IMR-90 (cell line): Measurements from ENCODE around the gene SPTLC2. TPM values are rescaled to one million over a fixed set of nuclear protein-coding genes. Genes with fewer than 3 reads are reported as not detected.

Source experiments
- ATAC-seq: fragments of 200-7000 bp; cut with Tn5 transposase; 2 replicates; pipeline ENCODE4 v1.9.1; 2020; ENCODE audit warnings: low read depth, mild to moderate bottlenecking, moderate library complexity
- BruUV-seq: library from RNA; stranded (reverse); fragments of 400-500 nt; replicated peaks from 2 replicates; lab custom pipeline; 2021; lab: Mats Ljungman, UMichigan
- CTCF ChIA-PET: fragments of 300-600 bp; formaldehyde crosslinking; extraction: SDS; loops from one replicate; lab custom pipeline; 2021; ENCODE audit warnings: antibody characterized with exemption; lab: Yijun Ruan, JAX
- POLR2A ChIA-PET: fragments of 300-600 bp; sonication (Branson Sonifier 250); formaldehyde crosslinking; loops from one replicate; lab custom pipeline; 2022; ENCODE audit warnings: antibody characterized with exemption; ENCODE audit not compliant: unreplicated experiment; lab: Charles Lee
- DNase-seq: peaks from one replicate; pipeline ENCODE4 v3.0.0; 2013
- H2AFZ ChIP-seq: replicated peaks from 2 replicates; pipeline ENCODE3; 2013; ENCODE audit warnings: low read length, mild to moderate bottlenecking; ENCODE audit not compliant: poor library complexity
- H2AK5ac ChIP-seq: 2 replicates; pipeline ENCODE4 v1.6.1; 2013; ENCODE audit warnings: low read depth, low read length, inconsistent platforms
- H2AK9ac ChIP-seq: replicated peaks from 2 replicates; pipeline ENCODE3; 2013; ENCODE audit warnings: mild to moderate bottlenecking, low read depth, low read length, moderate library complexity; ENCODE audit not compliant: poor library complexity
- H2BK120ac ChIP-seq: 2 replicates; pipeline ENCODE4 v1.6.1; 2013; ENCODE audit warnings: low read depth, low read length, inconsistent platforms
- H2BK15ac ChIP-seq: 3 replicates; pipeline ENCODE4 v1.6.1; 2013; ENCODE audit warnings: low read depth, low read length, inconsistent platforms
- H2BK20ac ChIP-seq: 2 replicates; pipeline ENCODE4 v1.6.1; 2013; ENCODE audit warnings: low read depth, mild to moderate bottlenecking, inconsistent platforms, low read length, moderate library complexity
- H2BK5ac ChIP-seq: 2 replicates; pipeline ENCODE4 v1.6.1; 2013; ENCODE audit warnings: mild to moderate bottlenecking, low read depth, low read length, inconsistent platforms; ENCODE audit not compliant: poor library complexity, severe bottlenecking
- H3K14ac ChIP-seq: replicated peaks from 2 replicates; pipeline ENCODE4 v1.6.1; 2013; ENCODE audit warnings: low read depth, low read length, inconsistent platforms
- H3K18ac ChIP-seq: 2 replicates; pipeline ENCODE4 v1.6.1; 2013; ENCODE audit warnings: low read depth, low read length, control low read depth
- H3K23ac ChIP-seq: 2 replicates; pipeline ENCODE4 v1.6.1; 2013; ENCODE audit warnings: low read depth, low read length, inconsistent platforms
- H3K27ac ChIP-seq: 2 replicates; pipeline ENCODE4 v1.5.1; 2013; ENCODE audit warnings: mild to moderate bottlenecking, control low read depth, low read length; ENCODE audit not compliant: insufficient read depth
- H3K27me3 ChIP-seq: 2 replicates; pipeline ENCODE4 v1.6.1; 2013; ENCODE audit warnings: low read length; ENCODE audit not compliant: control insufficient read depth, insufficient read depth
- H3K36me3 ChIP-seq: 2 replicates; pipeline ENCODE4 v1.6.1; 2013; ENCODE audit warnings: low read length, mixed read lengths; ENCODE audit not compliant: control insufficient read depth, insufficient read depth
- H3K4ac ChIP-seq: 2 replicates; pipeline ENCODE4 v1.6.1; 2013; ENCODE audit warnings: low read depth, low read length, inconsistent platforms
- H3K4me1 ChIP-seq: 2 replicates; pipeline ENCODE4 v1.6.1; 2013; ENCODE audit warnings: low read length, mixed read lengths; ENCODE audit not compliant: control insufficient read depth, insufficient read depth
- H3K4me2 ChIP-seq: 2 replicates; pipeline ENCODE4 v1.6.1; 2013; ENCODE audit warnings: low read depth, mild to moderate bottlenecking, control low read depth, low read length, moderate library complexity
- H3K4me3 ChIP-seq: 2 replicates; pipeline ENCODE4 v1.5.1; 2013; ENCODE audit warnings: low read depth, mild to moderate bottlenecking, control low read depth, low read length, moderate library complexity; ENCODE audit not compliant: insufficient read depth
- H3K56ac ChIP-seq: 2 replicates; pipeline ENCODE4 v1.6.1; 2013; ENCODE audit warnings: low read length, inconsistent platforms; ENCODE audit not compliant: insufficient read depth; ENCODE audit errors: extremely low read depth
- H3K79me1 ChIP-seq, 2 experiments: 2 replicates each; pipeline ENCODE4 v1.6.1; 2013; ENCODE audit warnings: low read length in 2 of 2, inconsistent platforms in 1 of 2, low read depth in 1 of 2
- H3K9ac ChIP-seq: 2 replicates; pipeline ENCODE4 v1.6.1; 2013; ENCODE audit warnings: low read depth, low read length, control low read depth
- H3K9me1 ChIP-seq: 2 replicates; pipeline ENCODE4 v1.6.1; 2013; ENCODE audit warnings: low read length, inconsistent platforms; ENCODE audit not compliant: insufficient read depth
- H3K9me3 ChIP-seq: 2 replicates; pipeline ENCODE4 v1.6.1; 2013; ENCODE audit warnings: low read length; ENCODE audit not compliant: control insufficient read depth, insufficient read depth
- H4K20me1 ChIP-seq: 2 replicates; pipeline ENCODE4 v1.6.1; 2013; ENCODE audit warnings: low read length, inconsistent platforms; ENCODE audit not compliant: insufficient read depth
- H4K5ac ChIP-seq: 2 replicates; pipeline ENCODE4 v1.6.1; 2013; ENCODE audit warnings: mild to moderate bottlenecking, low read depth, low read length, control low read depth
- H4K8ac ChIP-seq, 2 experiments: 2 replicates each; pipeline ENCODE4 v1.6.1; 2013; ENCODE audit warnings: low read depth in 2 of 2, low read length in 2 of 2, control low read depth in 1 of 2, inconsistent platforms in 1 of 2
- H4K91ac ChIP-seq: 2 replicates; pipeline ENCODE4 v1.6.1; 2013; ENCODE audit warnings: low read depth, low read length, inconsistent platforms; ENCODE audit not compliant: insufficient read depth
- MAZ ChIP-seq: IDR thresholded peaks from 2 replicates; pipeline ENCODE4 v1.6.1; 2012; ENCODE audit warnings: low read depth, mild to moderate bottlenecking, low read length, improper control_type of control experiment, moderate library complexity, borderline replicate concordance
- MXI1 ChIP-seq: IDR thresholded peaks from 2 replicates; pipeline ENCODE4 v1.6.1; 2012; ENCODE audit warnings: low read depth, mild to moderate bottlenecking, low read length, moderate library complexity, borderline replicate concordance
- WGBS, 2 experiments: methylation state at CpG; one replicate each; pipeline versions ENCODE4 v1.1.5 to v1.1.7; 2013; ENCODE audit warnings: missing lambda C conversion rate in 2 of 2; ENCODE audit not compliant: insufficient read length in 1 of 2; ENCODE audit errors: extremely low coverage in 2 of 2; 5-methylcytosine and 5-hydroxymethylcytosine counted together
- dilution Hi-C: fragments of 300-500 bp; cut with HindIII; formaldehyde crosslinking; loops from one replicate; pipeline ENCODE4 v1.14.3; 2018; ENCODE audit warnings: low sequenced_read_pairs; ENCODE audit not compliant: unreplicated experiment
- in situ Hi-C: fragments of 300-500 bp; cut with MboI; formaldehyde crosslinking; loops from 3 replicates; pipeline ENCODE4 v1.14.3; 2019; ENCODE audit warnings: low sequenced_read_pairs, inconsistent platforms, mixed read lengths
- intact Hi-C: fragments of 100-400 bp; cut with micrococcal nuclease; formaldehyde crosslinking; loops from 2 replicates; pipeline ENCODE4 v1.10.0; 2022
- polyA plus RNA-seq, 3 experiments: library from polyadenylated mRNA; depleted of rRNA; stranded (reverse); fragments of >200 nt; gene quantifications; 2 replicates each; pipeline ENCODE4 v1.2.3, GENCODE V29; 2012; ENCODE audit warnings: low replicate concordance in 1 of 3
- total RNA-seq: library from RNA; depleted of rRNA; stranded (reverse); fragments of >200 nt; gene quantifications from 2 replicates; pipeline ENCODE4 v1.2.3, GENCODE V29; 2012

SPTLC2 gene
- total and polyA plus RNA-seq, 2 of the 4 experiments (the other 2 are of a cell fraction) = 22.6 to 68.3 TPM

DNA sequence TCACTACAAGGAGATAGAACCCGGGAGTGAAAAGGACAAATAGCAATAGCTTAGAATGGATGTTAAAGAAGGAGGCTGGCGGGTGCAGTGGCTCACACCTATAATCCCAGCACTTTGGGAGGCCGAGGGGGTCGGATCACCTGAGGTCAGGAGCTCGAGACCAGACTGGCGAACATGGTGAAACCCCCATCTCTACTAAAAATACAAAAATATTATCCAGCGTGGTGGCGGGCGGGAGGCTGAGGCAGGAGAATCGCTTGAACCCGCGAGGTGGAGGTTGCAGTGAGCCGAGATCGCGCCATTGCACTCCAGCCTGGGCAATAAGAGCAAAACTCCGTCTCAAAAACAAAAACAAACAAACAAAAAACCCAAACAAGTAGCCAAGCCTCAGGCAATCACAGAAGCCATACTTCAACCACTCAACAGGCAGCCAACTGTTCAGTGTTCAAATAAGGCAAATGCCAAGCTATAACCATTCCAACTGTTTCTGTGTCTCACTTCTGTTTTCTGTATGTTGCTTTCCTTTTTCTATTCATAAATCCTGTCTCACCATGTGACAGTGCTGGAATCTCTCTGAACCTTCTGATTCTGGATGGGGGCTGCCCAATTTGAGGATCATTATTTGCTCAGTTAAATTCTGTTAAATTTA is 3.9 kb upstream of the SPTLC2 start:
- no peak overlapping the region for H3K23ac ChIP-seq
- no peak overlapping the region for H3K18ac ChIP-seq
- H3K9ac ChIP-seq = no peak overlapping the region
- H4K20me1 ChIP-seq = no peaks in the 10 kb centered on the region
- H3K56ac ChIP-seq = no peak overlapping the region
- ChIA-PET CTCF (no interaction called here), POLR2A (no interaction called here)
- 90% methylated on average over 8 of the region's 16 CpGs; no CpG with 5 or more reads in 1 of the 2 experiments for WGBS, 2 experiments
- H2BK20ac ChIP-seq = no peak overlapping the region
- TF ChIP-seq MXI1 (no peak), MAZ (no peak)
- intact Hi-C loops = no loop called here
- no peaks in the 10 kb centered on the region for H3K9me3 ChIP-seq
- H3K4me3 ChIP-seq = no peak overlapping the region
- H4K91ac ChIP-seq = no peak overlapping the region
- H3K36me3 ChIP-seq = no peaks in the 10 kb centered on the region
- no peak overlapping the region for H2BK5ac ChIP-seq
- no peak overlapping the region for H2AK9ac ChIP-seq
- ATAC-seq (no peak), DNase-seq (no peak)
- H3K27me3 ChIP-seq = peaks cover 2% of the 10 kb centered on the region; the same call in 1 of the 2 replicates
- H2AFZ ChIP-seq = no peak overlapping the region
- H3K9me1 ChIP-seq = no peaks in the 10 kb centered on the region
- in situ Hi-C loops = no loop called here
- dilution Hi-C loops = no loop called here
- no peak overlapping the region for H3K27ac ChIP-seq
- no peak overlapping the region for H3K4me2 ChIP-seq
- BruUV-seq = no TSS peak
- H4K5ac ChIP-seq = no peak overlapping the region
- no peak overlapping the region for H2BK120ac ChIP-seq
- H3K79me1 ChIP-seq = peaks cover 3 to 6% of the 10 kb centered on the region in 2 experiments; a peak in 1 of 4 replicates
- H2BK15ac ChIP-seq = no peak overlapping the region
- no peak overlapping the region for H3K4ac ChIP-seq
- H2AK5ac ChIP-seq = no peak overlapping the region
- no peak overlapping the region for H4K8ac ChIP-seq
- no peaks in the 10 kb centered on the region for H3K4me1 ChIP-seq
- H3K14ac ChIP-seq = no peak overlapping the region
